ENCODE measurements around the gene CHST8.
"Not testable (repeated sequence)": the region's sequence is repeated elsewhere in the genome, so short reads cannot be mapped to it uniquely, and the experiment has no call there.

CHST8 gene

GRCh38 chr19:33621811-33622504 is at the start of gene CHST8:
Gene CHST8, plus strand, starts transcription at chr19:33621953. Its CDS starts 67,309 bp downstream, at chr19:33689262.
- DNase-seq (ENCODE audit: low read depth) = no peak

- no peak for DNase-seq (ENCODE audit: low read depth)
These were observed 48.8 kb upstream of the CHST8 start for GRCh38 chr19:33572929-33573328.

GRCh38 chr19:33574824-33575223 is 46.9 kb upstream of the CHST8 start:
- no peak for DNase-seq (ENCODE audit: low read depth)

- DNase-seq (ENCODE audit: low read depth) = no peak
These were observed 43.1 kb upstream of the CHST8 start for GRCh38 chr19:33578697-33579096.

- DNase-seq (ENCODE audit: low read depth) = no peak
These were observed 41.6 kb upstream of the CHST8 start for GRCh38 chr19:33580026-33580644.

GRCh38 chr19:33580645-33581037 is 41.1 kb upstream of the CHST8 start:
- DNase-seq (ENCODE audit: low read depth) = no peak

- no peak for DNase-seq (ENCODE audit: low read depth)
These were observed 38.8 kb upstream of the CHST8 start for GRCh38 chr19:33582914-33583313.

GRCh38 chr19:33587150-33587549 is 34.6 kb upstream of the CHST8 start:
- DNase-seq (ENCODE audit: low read depth) = no peak

- DNase-seq (ENCODE audit: low read depth) = no peak
These were observed 31.5 kb upstream of the CHST8 start for GRCh38 chr19:33590224-33590623.

GRCh38 chr19:33595783-33596182 is 26.0 kb upstream of the CHST8 start:
- no peak for DNase-seq (ENCODE audit: low read depth)

GRCh38 chr19:33601583-33601982 is 20.2 kb upstream of the CHST8 start:
- DNase-seq (ENCODE audit: low read depth) = no peak

GRCh38 chr19:33602576-33603204 is 19.1 kb upstream of the CHST8 start:
- DNase-seq (ENCODE audit: low read depth) = no peak

- no peak for DNase-seq (ENCODE audit: low read depth)
These were observed 18.4 kb upstream of the CHST8 start for GRCh38 chr19:33603377-33603776.

- no peak for DNase-seq (ENCODE audit: low read depth)
These were observed 17.1 kb upstream of the CHST8 start for GRCh38 chr19:33604651-33605050.

GRCh38 chr19:33605803-33606295 is 15.9 kb upstream of the CHST8 start:
- not testable (repeated sequence) for DNase-seq (ENCODE audit: low read depth)

- no peak for DNase-seq (ENCODE audit: low read depth)
These were observed 15.2 kb upstream of the CHST8 start for GRCh38 chr19:33606556-33606955.

GRCh38 chr19:33609353-33609752 is 12.4 kb upstream of the CHST8 start:
- no peak for DNase-seq (ENCODE audit: low read depth)

GRCh38 chr19:33610588-33610987 is 11.2 kb upstream of the CHST8 start:
- no peak for DNase-seq (ENCODE audit: low read depth)

- no peak for DNase-seq (ENCODE audit: low read depth)
These were observed 8.7 kb upstream of the CHST8 start for GRCh38 chr19:33612928-33613619.

GRCh38 chr19:33613620-33614000 is 8.1 kb upstream of the CHST8 start:
- DNase-seq (ENCODE audit: low read depth) = no peak

- DNase-seq (ENCODE audit: low read depth) = no peak
These were observed 5.4 kb upstream of the CHST8 start for GRCh38 chr19:33616346-33616745.

- DNase-seq (ENCODE audit: low read depth) = no peak
These were observed 4.9 kb upstream of the CHST8 start for GRCh38 chr19:33616857-33617256.

GRCh38 chr19:33618363-33618762 is 3.4 kb upstream of the CHST8 start:
- DNase-seq (ENCODE audit: low read depth) = not testable (repeated sequence)
